ENCODE data around the gene IER5.

IER5 gene

DNA sequence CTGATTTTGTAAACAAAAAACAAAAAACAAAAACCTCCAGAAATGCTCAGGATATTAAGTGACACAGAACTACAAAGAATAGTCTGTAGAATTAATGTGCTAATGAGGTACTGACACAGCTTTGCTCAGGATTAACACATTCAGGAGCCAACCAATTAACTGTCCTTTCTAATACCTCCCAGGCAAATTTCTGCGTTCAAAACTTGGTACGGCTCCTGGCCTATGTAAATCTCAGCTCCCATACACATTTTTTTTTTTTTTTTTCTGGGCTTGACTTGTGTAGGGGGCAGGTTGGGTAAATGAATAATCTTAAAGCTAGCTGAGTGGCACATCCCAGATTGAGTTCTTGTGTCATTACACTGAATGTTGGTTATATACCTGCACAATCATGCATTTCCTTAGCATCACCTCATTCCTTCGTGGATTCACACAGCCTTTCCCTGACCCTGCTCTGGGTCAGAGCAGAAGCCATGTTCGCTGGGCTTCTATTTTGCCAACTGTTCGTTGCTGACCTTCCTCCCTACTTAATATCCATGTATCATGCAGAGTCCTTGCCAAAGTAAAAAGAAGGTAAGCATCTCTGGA is 12.6 kb upstream of the IER5 start:
- DNase-seq (ENCODE audit: low read depth in 1 of 2, low spot score in 1 of 2): no peak
- TF ChIP-seq SPI1 (IDR thresholded peaks at IDR 0.05; ENCODE audit: borderline replicate concordance, low read depth): no peak
- TF ChIP-seq, protein P1, sequence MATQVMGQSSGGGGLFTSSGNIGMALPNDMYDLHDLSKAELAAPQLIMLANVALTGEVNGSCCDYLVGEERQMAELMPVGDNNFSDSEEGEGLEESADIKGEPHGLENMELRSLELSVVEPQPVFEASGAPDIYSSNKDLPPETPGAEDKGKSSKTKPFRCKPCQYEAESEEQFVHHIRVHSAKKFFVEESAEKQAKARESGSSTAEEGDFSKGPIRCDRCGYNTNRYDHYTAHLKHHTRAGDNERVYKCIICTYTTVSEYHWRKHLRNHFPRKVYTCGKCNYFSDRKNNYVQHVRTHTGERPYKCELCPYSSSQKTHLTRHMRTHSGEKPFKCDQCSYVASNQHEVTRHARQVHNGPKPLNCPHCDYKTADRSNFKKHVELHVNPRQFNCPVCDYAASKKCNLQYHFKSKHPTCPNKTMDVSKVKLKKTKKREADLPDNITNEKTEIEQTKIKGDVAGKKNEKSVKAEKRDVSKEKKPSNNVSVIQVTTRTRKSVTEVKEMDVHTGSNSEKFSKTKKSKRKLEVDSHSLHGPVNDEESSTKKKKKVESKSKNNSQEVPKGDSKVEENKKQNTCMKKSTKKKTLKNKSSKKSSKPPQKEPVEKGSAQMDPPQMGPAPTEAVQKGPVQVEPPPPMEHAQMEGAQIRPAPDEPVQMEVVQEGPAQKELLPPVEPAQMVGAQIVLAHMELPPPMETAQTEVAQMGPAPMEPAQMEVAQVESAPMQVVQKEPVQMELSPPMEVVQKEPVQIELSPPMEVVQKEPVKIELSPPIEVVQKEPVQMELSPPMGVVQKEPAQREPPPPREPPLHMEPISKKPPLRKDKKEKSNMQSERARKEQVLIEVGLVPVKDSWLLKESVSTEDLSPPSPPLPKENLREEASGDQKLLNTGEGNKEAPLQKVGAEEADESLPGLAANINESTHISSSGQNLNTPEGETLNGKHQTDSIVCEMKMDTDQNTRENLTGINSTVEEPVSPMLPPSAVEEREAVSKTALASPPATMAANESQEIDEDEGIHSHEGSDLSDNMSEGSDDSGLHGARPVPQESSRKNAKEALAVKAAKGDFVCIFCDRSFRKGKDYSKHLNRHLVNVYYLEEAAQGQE (IDR thresholded peaks at IDR 0.05; ENCODE audit: insufficient replicate concordance, low read depth): no peak
- TF ChIP-seq, protein P2, sequence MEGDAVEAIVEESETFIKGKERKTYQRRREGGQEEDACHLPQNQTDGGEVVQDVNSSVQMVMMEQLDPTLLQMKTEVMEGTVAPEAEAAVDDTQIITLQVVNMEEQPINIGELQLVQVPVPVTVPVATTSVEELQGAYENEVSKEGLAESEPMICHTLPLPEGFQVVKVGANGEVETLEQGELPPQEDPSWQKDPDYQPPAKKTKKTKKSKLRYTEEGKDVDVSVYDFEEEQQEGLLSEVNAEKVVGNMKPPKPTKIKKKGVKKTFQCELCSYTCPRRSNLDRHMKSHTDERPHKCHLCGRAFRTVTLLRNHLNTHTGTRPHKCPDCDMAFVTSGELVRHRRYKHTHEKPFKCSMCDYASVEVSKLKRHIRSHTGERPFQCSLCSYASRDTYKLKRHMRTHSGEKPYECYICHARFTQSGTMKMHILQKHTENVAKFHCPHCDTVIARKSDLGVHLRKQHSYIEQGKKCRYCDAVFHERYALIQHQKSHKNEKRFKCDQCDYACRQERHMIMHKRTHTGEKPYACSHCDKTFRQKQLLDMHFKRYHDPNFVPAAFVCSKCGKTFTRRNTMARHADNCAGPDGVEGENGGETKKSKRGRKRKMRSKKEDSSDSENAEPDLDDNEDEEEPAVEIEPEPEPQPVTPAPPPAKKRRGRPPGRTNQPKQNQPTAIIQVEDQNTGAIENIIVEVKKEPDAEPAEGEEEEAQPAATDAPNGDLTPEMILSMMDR (IDR thresholded peaks at IDR 0.05; ENCODE audit: insufficient read depth, low read length): no peak
- no peak for TF ChIP-seq POLR2AphosphoS5 (IDR thresholded peaks at IDR 0.05; ENCODE audit: low read depth)
- no peak for TF ChIP-seq GABPA (IDR thresholded peaks at IDR 0.05; ENCODE audit: low read depth)

DNA sequence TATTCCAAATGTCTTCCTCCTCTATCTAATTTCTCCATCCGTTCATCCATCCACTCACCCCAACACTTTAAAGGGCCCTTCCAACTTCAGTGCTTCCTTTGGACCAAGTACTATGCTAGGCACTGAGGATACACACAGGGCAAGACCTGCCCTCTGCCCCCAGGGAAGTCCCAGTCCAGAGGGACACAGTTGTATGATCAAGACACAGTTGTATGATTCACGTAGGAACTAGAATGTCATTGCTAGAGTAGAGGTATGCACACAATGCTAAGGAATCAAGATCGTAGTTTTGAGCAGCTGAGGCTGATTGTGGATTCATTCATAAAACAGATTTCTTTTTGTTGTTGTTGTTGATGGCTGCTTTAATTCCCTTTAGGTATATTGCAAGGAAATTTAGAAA is 11.6 kb upstream of the IER5 start:
- no peak overlapping the region for H3K27ac ChIP-seq (replicated peaks)
- TF ChIP-seq POLR2AphosphoS5 (IDR thresholded peaks at IDR 0.05; ENCODE audit: low read depth) (no peak), SPI1 (IDR thresholded peaks at IDR 0.05; ENCODE audit: borderline replicate concordance, low read depth) (no peak), GABPA (IDR thresholded peaks at IDR 0.05; ENCODE audit: low read depth) (no peak)
- TF ChIP-seq, protein P2 (IDR thresholded peaks at IDR 0.05; ENCODE audit: insufficient read depth, low read length): no peak
- TF ChIP-seq, protein P1 (IDR thresholded peaks at IDR 0.05; ENCODE audit: insufficient replicate concordance, low read depth): no peak
- H3K27me3 ChIP-seq (ENCODE audit: insufficient read depth, poor library complexity, severe bottlenecking): no peaks in the 10 kb centered on the region
- DNase-seq (ENCODE audit: low read depth in 1 of 2, low spot score in 1 of 2): no peak
- H3K4me3 ChIP-seq (replicated peaks; ENCODE audit: insufficient read depth, low read length): no peak overlapping the region

More for the DNA sequence above, 12.6 kb upstream of the IER5 start:
- H3K27me3 ChIP-seq (ENCODE audit: insufficient read depth, poor library complexity, severe bottlenecking): no peaks in the 10 kb centered on the region
- no peak overlapping the region for H3K4me3 ChIP-seq (replicated peaks; ENCODE audit: insufficient read depth, low read length)
- no peak overlapping the region for H3K27ac ChIP-seq (replicated peaks)

GRCh38 chr1:181077576-181078242 is 10.8 kb upstream of the IER5 start:
- no peak for DNase-seq (ENCODE audit: low read depth in 1 of 2, low spot score in 1 of 2)
- Histone ChIP-seq H3K27ac (replicated peaks) (no peak overlapping the region), H3K27me3 (ENCODE audit: insufficient read depth, poor library complexity, severe bottlenecking) (no peaks in the 10 kb centered on the region), H3K4me3 (replicated peaks; ENCODE audit: insufficient read depth, low read length) (no peak overlapping the region)
- TF ChIP-seq SPI1 (IDR thresholded peaks at IDR 0.05; ENCODE audit: borderline replicate concordance, low read depth) (no peak), GABPA (IDR thresholded peaks at IDR 0.05; ENCODE audit: low read depth) (no peak), POLR2AphosphoS5 (IDR thresholded peaks at IDR 0.05; ENCODE audit: low read depth) (no peak)
- TF ChIP-seq, protein P2 (IDR thresholded peaks at IDR 0.05; ENCODE audit: insufficient read depth, low read length): no peak
- TF ChIP-seq, protein P1 (IDR thresholded peaks at IDR 0.05; ENCODE audit: insufficient replicate concordance, low read depth): no peak

Measured in HL-60 (cell line).